CD4-positive, alpha-beta T cell treated with Interleukin-4 for 1 hour (primary cell): ENCODE measurements around the gene SEC14L1.

Experiments used
- DNase-seq, 2 donors: peaks; one replicate each; pipeline ENCODE4 v3.0.0-alpha.2; 2020 to 2022

Gene SEC14L1

GRCh38 chr17:77116371-77116860, 24.4 kb upstream of the SEC14L1 start:
- no peak for DNase-seq

- DNase-seq: no peak
Measured at GRCh38 chr17:77117415-77117814, 23.4 kb upstream of the SEC14L1 start.

- DNase-seq: no peak
Measured at GRCh38 chr17:77118251-77118928, 22.4 kb upstream of the SEC14L1 start.

- DNase-seq: no peak
Measured at GRCh38 chr17:77119668-77120301, 21.0 kb upstream of the SEC14L1 start.

- no peak for DNase-seq
Measured at GRCh38 chr17:77120868-77121267, 19.9 kb upstream of the SEC14L1 start.

GRCh38 chr17:77124192-77124889, 16.4 kb upstream of the SEC14L1 start:
- peak in 1 of 2 donors; percentile 21 for DNase-seq

GRCh38 chr17:77125432-77125901, 15.3 kb upstream of the SEC14L1 start:
- no peak for DNase-seq

- no peak for DNase-seq
Measured at GRCh38 chr17:77126519-77126918, 14.2 kb upstream of the SEC14L1 start.

GRCh38 chr17:77127735-77128361, 12.9 kb upstream of the SEC14L1 start:
- peak; percentile 82 to 84 for DNase-seq

- no peak for DNase-seq
Measured at GRCh38 chr17:77128896-77129567, 11.7 kb upstream of the SEC14L1 start.

GRCh38 chr17:77129568-77130301, 11.0 kb upstream of the SEC14L1 start:
- no peak for DNase-seq

GRCh38 chr17:77130525-77130924, 10.2 kb upstream of the SEC14L1 start:
- DNase-seq: no peak

- no peak for DNase-seq
Measured at GRCh38 chr17:77131904-77132303, 8.9 kb upstream of the SEC14L1 start.

GRCh38 chr17:77132411-77133086, 8.2 kb upstream of the SEC14L1 start:
- no peak for DNase-seq

GRCh38 chr17:77133087-77133638, 7.6 kb upstream of the SEC14L1 start:
- no peak for DNase-seq

GRCh38 chr17:77136420-77136767, 4.4 kb upstream of the SEC14L1 start:
- DNase-seq: no peak

GRCh38 chr17:77137111-77137510, 3.7 kb upstream of the SEC14L1 start:
- no peak for DNase-seq

- peak; percentile 38 for DNase-seq
Measured at GRCh38 chr17:77137886-77138285, 2.9 kb upstream of the SEC14L1 start.

GRCh38 chr17:77140166-77140877, 447 bp upstream of the SEC14L1 start:
- peak; percentile 98 to 99 for DNase-seq

- no peak for DNase-seq
Measured at GRCh38 chr17:77141846-77142449, 1.2 kb downstream of the SEC14L1 start.
